GM18526 (cell line): Measurements from ENCODE around the gene LAMB2.

Experiments used
- POLR2A ChIP-seq: IDR thresholded peaks from 3 replicates; pipeline ENCODE4 v1.6.1; 2011; ENCODE audit not compliant: insufficient read length; ENCODE audit errors: extremely low read depth

LAMB2 gene

DNA sequence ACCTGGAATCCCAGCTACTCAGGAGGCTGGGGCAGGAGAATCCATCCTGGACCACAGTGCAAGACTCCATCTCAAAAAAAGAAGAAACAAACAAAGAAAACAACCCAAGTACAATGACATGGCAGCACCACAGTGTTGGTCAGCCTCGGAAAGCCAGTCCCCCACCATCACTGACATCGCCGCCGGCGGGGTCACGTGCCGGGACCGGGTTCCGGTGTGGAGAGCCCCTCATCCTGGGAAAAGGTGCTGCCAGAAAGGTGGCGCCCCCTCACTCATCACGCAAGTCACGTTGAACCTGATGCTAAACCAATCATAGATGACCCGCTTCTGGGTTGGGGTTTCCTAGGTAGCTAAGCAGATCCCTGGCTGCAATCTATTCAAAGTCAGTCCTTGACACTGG lies 56.7 kb downstream of the LAMB2 start:
- TF ChIP-seq POLR2A = no peak
